SK-N-SH (cell line): ENCODE data around the gene MNX1.

Experiments
- CHD2 ChIP-seq: fragments of 150-350 bp; IDR thresholded peaks from 2 replicates; pipeline ENCODE4 v1.6.1; 2018; ENCODE audit warnings: low read length; ENCODE audit not compliant: partially characterized antibody
- FOXM1 ChIP-seq: IDR thresholded peaks from 2 replicates; pipeline ENCODE4 v1.4.0; 2012; ENCODE audit warnings: low read depth, mild to moderate bottlenecking
- MAX ChIP-seq: IDR thresholded peaks from 2 replicates; pipeline ENCODE4 v1.4.0; 2012; ENCODE audit warnings: low read depth
- POLR2AphosphoS5 ChIP-seq: IDR thresholded peaks from 2 replicates; pipeline ENCODE4 v1.6.1; 2012; ENCODE audit warnings: low read depth, low read length
- TAF1 ChIP-seq: IDR thresholded peaks from 2 replicates; pipeline ENCODE4 v1.6.1; 2012; ENCODE audit warnings: low read depth, mild to moderate bottlenecking, low read length, moderate library complexity, borderline replicate concordance
- TF ChIP-seq, protein P1 (sequence below): fragments of 200-600 bp; sonication (generic); IDR thresholded peaks from 2 replicates; pipeline ENCODE4 v1.6.1; 2017; ENCODE audit warnings: antibody characterized with exemption, mild to moderate bottlenecking, moderate library complexity

GRCh38 chr7:157020514-157021070 lies 10.1 kb upstream of the MNX1 start:
- TF ChIP-seq, protein P1, sequence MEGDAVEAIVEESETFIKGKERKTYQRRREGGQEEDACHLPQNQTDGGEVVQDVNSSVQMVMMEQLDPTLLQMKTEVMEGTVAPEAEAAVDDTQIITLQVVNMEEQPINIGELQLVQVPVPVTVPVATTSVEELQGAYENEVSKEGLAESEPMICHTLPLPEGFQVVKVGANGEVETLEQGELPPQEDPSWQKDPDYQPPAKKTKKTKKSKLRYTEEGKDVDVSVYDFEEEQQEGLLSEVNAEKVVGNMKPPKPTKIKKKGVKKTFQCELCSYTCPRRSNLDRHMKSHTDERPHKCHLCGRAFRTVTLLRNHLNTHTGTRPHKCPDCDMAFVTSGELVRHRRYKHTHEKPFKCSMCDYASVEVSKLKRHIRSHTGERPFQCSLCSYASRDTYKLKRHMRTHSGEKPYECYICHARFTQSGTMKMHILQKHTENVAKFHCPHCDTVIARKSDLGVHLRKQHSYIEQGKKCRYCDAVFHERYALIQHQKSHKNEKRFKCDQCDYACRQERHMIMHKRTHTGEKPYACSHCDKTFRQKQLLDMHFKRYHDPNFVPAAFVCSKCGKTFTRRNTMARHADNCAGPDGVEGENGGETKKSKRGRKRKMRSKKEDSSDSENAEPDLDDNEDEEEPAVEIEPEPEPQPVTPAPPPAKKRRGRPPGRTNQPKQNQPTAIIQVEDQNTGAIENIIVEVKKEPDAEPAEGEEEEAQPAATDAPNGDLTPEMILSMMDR = no peak
- TF ChIP-seq POLR2AphosphoS5 (no peak), FOXM1 (no peak), MAX (no peak), TAF1 (no peak), CHD2 (no peak)
